Smooth muscle cell (in vitro differentiated cells): ENCODE measurements around the gene MAMLD1. TPM values are rescaled to one million over a fixed set of nuclear protein-coding genes. Genes with fewer than 3 reads are reported as not detected.

Experiments
- DNase-seq: peaks from one replicate; lab custom pipeline; 2025; ENCODE audit not compliant: unreplicated experiment; lab: John Stamatoyannopoulos, UW
- H2AFZ ChIP-seq: fragments of 200-600 bp; sonication (generic); 2 replicates; pipeline ENCODE4 v1.6.0; 2016; ENCODE audit warnings: antibody characterized with exemption, low read depth, mild to moderate bottlenecking
- H3F3A ChIP-seq: fragments of 200-600 bp; sonication (generic); 2 replicates; pipeline ENCODE4 v1.6.0; 2017; ENCODE audit warnings: antibody characterized with exemption, low read depth
- H3K27ac ChIP-seq: fragments of 200-600 bp; sonication (generic); 2 replicates; pipeline ENCODE4 v1.5.1; 2016; ENCODE audit warnings: low read depth, mild to moderate bottlenecking
- H3K27me3 ChIP-seq: fragments of 200-600 bp; sonication (generic); 2 replicates; pipeline ENCODE4 v1.6.1; 2016; ENCODE audit warnings: low read depth, mild to moderate bottlenecking
- H3K36me3 ChIP-seq: fragments of 200-600 bp; sonication (generic); 2 replicates; pipeline ENCODE4 v1.5.1; 2016; ENCODE audit warnings: low read depth
- H3K4me1 ChIP-seq: fragments of 200-600 bp; sonication (generic); 2 replicates; pipeline ENCODE4 v1.5.1; 2016; ENCODE audit warnings: low read depth
- H3K4me2 ChIP-seq: fragments of 200-600 bp; sonication (generic); 2 replicates; pipeline ENCODE4 v1.6.0; 2016; ENCODE audit warnings: mild to moderate bottlenecking
- H3K4me3 ChIP-seq: fragments of 200-600 bp; sonication (generic); 2 replicates; pipeline ENCODE4 v1.5.1; 2016; ENCODE audit warnings: mild to moderate bottlenecking
- H3K79me2 ChIP-seq: fragments of 200-600 bp; sonication (generic); 2 replicates; pipeline ENCODE4 v1.6.0; 2016; ENCODE audit warnings: low read depth, mild to moderate bottlenecking
- H3K9ac ChIP-seq: fragments of 200-600 bp; sonication (generic); 2 replicates; pipeline ENCODE4 v1.6.0; 2016; ENCODE audit warnings: low read depth
- H3K9me3 ChIP-seq: fragments of 200-600 bp; sonication (generic); replicated peaks from 2 replicates; pipeline ENCODE4 v1.5.1; 2016; ENCODE audit warnings: low read depth
- H4K20me1 ChIP-seq: fragments of 200-600 bp; sonication (generic); 2 replicates; pipeline ENCODE4 v1.6.0; 2016; ENCODE audit warnings: low read depth
- CTCF ChIP-seq: fragments of 200-600 bp; sonication (generic); IDR thresholded peaks from 2 replicates; pipeline ENCODE4 v1.5.1; 2017; ENCODE audit warnings: borderline replicate concordance, mild to moderate bottlenecking, antibody characterized with exemption; ENCODE audit not compliant: insufficient read depth, poor library complexity, severe bottlenecking
- WGBS: methylation state at CpG from one replicate; pipeline ENCODE4 v1.1.7; 2016; ENCODE audit warnings: low lambda C conversion rate; 5-methylcytosine and 5-hydroxymethylcytosine counted together
- polyA plus RNA-seq: library from polyadenylated mRNA; unstranded; fragments of >200 nt; fragmentation: Nextera tagmentation; extraction: Ambion mirVana; gene quantifications from 2 replicates; pipeline ENCODE4 v1.2.1, GENCODE V29; 2016
- total RNA-seq: library from RNA; depleted of rRNA; stranded (reverse); fragments of >200 nt; gene quantifications from 2 replicates; pipeline ENCODE4 v1.2.3, GENCODE V29; 2014

MAMLD1 gene
- total and polyA plus RNA-seq, 2 experiments from 2014 or later = 2.4 to 3.8 TPM

- no peak overlapping the region for H3K27ac ChIP-seq
- no peak overlapping the region for H3K4me2 ChIP-seq
- no peak for DNase-seq
- H3K9ac ChIP-seq = no peak overlapping the region
- H3K27me3 ChIP-seq = no peaks in the 10 kb centered on the region
- no peaks in the 10 kb centered on the region for H4K20me1 ChIP-seq
- no peak for TF ChIP-seq CTCF
- H3K36me3 ChIP-seq = no peaks in the 10 kb centered on the region
- H3K9me3 ChIP-seq = no peaks in the 10 kb centered on the region
- WGBS = 80% methylated on average over 8 of the region's 8 CpGs
- H3K4me3 ChIP-seq = no peak overlapping the region
- no peaks in the 10 kb centered on the region for H3F3A ChIP-seq
- H3K4me1 ChIP-seq = no peaks in the 10 kb centered on the region
- H2AFZ ChIP-seq = no peak overlapping the region
- no peaks in the 10 kb centered on the region for H3K79me2 ChIP-seq
Observed at GRCh38 chrX:150473371-150473770, 110.3 kb downstream of the MAMLD1 start.

- no peak overlapping the region for H3K27ac ChIP-seq
- WGBS = 72% methylated on average over 2 of the region's 2 CpGs
- DNase-seq = no peak
- no peaks in the 10 kb centered on the region for H3K27me3 ChIP-seq
- no peaks in the 10 kb centered on the region for H3K79me2 ChIP-seq
- no peak for TF ChIP-seq CTCF
- no peaks in the 10 kb centered on the region for H4K20me1 ChIP-seq
- H3K4me3 ChIP-seq = no peak overlapping the region
- H3K36me3 ChIP-seq = no peaks in the 10 kb centered on the region
- no peak overlapping the region for H3K4me2 ChIP-seq
- H2AFZ ChIP-seq = no peak overlapping the region
- H3K4me1 ChIP-seq = no peaks in the 10 kb centered on the region
- H3K9me3 ChIP-seq = no peaks in the 10 kb centered on the region
- H3F3A ChIP-seq = no peaks in the 10 kb centered on the region
- no peak overlapping the region for H3K9ac ChIP-seq
Observed at GRCh38 chrX:150475461-150475860, 112.3 kb downstream of the MAMLD1 start.

- H3K79me2 ChIP-seq = no peaks in the 10 kb centered on the region
- no peak overlapping the region for H3K27ac ChIP-seq
- DNase-seq = no peak
- TF ChIP-seq CTCF = no peak
- WGBS = 84% methylated on average over 6 of the region's 6 CpGs
- no peak overlapping the region for H3K4me3 ChIP-seq
- no peaks in the 10 kb centered on the region for H3K36me3 ChIP-seq
- H3K27me3 ChIP-seq = no peaks in the 10 kb centered on the region
- no peaks in the 10 kb centered on the region for H4K20me1 ChIP-seq
- H3K4me2 ChIP-seq = no peak overlapping the region
- no peaks in the 10 kb centered on the region for H3K9me3 ChIP-seq
- no peak overlapping the region for H2AFZ ChIP-seq
- H3F3A ChIP-seq = no peaks in the 10 kb centered on the region
- H3K9ac ChIP-seq = no peak overlapping the region
- H3K4me1 ChIP-seq = no peaks in the 10 kb centered on the region
Observed at GRCh38 chrX:150476164-150476699, 113.1 kb downstream of the MAMLD1 start.

GRCh38 chrX:150477371-150477770 lies 114.3 kb downstream of the MAMLD1 start:
- Histone ChIP-seq H3K27ac (no peak overlapping the region), H3K4me3 (no peak overlapping the region), H3K9ac (no peak overlapping the region), H3K4me1 (no peaks in the 10 kb centered on the region), H4K20me1 (no peaks in the 10 kb centered on the region), H3F3A (no peaks in the 10 kb centered on the region), H3K4me2 (no peak overlapping the region), H3K9me3 (no peaks in the 10 kb centered on the region), H3K36me3 (no peaks in the 10 kb centered on the region), H3K27me3 (no peaks in the 10 kb centered on the region), H2AFZ (no peak overlapping the region), H3K79me2 (no peaks in the 10 kb centered on the region)
- no peak for DNase-seq
- no peak for TF ChIP-seq CTCF
- WGBS = 70% methylated on average over 10 of the region's 10 CpGs
